Activated gamma-delta T cell treated with Interleukin-2 at 50 U/mL for 16 hours (primary cell): ENCODE measurements around the gene CAPNS2.
"Not testable (repeated sequence)": the region's sequence is repeated elsewhere in the genome, so short reads cannot be mapped to it uniquely, and the experiment has no call there.

Source experiments
- DNase-seq: peaks from one replicate; pipeline ENCODE4 v3.0.0-alpha.2; 2020

Gene CAPNS2

DNA sequence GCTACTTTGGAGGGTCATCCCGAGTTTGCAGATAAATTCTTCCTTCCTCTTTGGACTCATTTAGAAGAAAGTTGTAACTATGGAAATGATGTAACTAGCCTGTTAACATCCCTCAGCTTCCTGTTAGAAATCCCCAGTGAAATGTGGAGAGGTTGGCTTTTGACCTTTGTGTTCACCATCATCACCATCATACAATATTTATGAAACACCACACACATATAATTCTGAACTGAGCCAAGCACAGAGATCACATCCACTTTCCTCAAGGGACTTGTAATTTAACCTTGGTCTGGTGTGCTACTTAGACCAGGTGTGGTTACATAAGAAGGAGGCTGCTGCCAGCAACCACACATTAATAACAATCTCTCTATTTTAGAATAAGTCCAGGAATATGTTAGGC, 2.5 kb downstream of the CAPNS2 start:
- no peak for DNase-seq

GRCh38 chr16:55570159-55570558, 3.7 kb downstream of the CAPNS2 start:
- no peak for DNase-seq

- no peak for DNase-seq
These were observed 4.9 kb downstream of the CAPNS2 start for GRCh38 chr16:55571191-55571897.

- DNase-seq: no peak
These were observed 6.0 kb downstream of the CAPNS2 start for GRCh38 chr16:55572439-55572838.

DNA sequence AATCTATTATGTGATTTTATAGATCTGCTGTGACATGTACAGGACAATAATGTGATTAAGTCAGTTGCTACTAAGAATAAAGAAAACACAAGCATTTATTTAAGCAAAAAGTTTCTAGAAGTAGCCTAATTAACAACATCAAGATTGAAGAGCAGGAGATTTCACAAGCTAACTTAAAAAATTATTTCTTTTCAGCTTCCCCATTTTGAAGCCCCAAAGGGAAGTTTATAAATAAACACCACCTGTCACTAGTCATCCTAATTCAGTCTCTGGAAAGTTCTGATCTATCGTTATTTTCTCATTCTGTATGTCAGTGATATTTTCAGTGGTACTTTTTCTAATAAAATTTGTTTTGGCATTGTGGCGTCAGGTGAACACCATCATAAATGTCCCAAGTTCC, 8.3 kb downstream of the CAPNS2 start:
- no peak for DNase-seq

- DNase-seq: no peak
These were observed 9.0 kb downstream of the CAPNS2 start for GRCh38 chr16:55575496-55575895.

GRCh38 chr16:55576384-55576783, 9.9 kb downstream of the CAPNS2 start:
- no peak for DNase-seq

- DNase-seq: no peak
These were observed 11.4 kb downstream of the CAPNS2 start for GRCh38 chr16:55577887-55578286.

DNA sequence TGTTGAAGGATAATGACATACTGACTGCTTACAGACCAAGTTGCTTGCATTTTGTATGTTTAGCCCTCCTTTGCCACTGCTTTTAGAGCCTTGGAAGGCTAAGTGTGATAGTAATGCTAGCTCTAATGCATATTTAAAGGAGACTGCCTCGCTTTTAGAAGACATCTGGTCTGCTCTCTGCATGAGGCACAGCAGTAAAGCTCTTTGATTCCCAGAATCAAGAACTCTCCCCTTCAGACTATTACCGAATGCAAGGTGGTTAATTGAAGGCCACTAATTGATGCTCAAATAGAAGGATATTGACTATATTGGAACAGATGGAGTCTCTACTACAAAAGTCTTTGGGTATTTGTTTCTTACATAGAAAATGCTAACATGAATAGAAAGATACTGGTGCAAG, 19.1 kb downstream of the CAPNS2 start:
- DNase-seq: no peak

- DNase-seq: no peak
These were observed 22.3 kb downstream of the CAPNS2 start for GRCh38 chr16:55588799-55589198.

- no peak for DNase-seq
These were observed 25.8 kb downstream of the CAPNS2 start for GRCh38 chr16:55592306-55592705.

DNA sequence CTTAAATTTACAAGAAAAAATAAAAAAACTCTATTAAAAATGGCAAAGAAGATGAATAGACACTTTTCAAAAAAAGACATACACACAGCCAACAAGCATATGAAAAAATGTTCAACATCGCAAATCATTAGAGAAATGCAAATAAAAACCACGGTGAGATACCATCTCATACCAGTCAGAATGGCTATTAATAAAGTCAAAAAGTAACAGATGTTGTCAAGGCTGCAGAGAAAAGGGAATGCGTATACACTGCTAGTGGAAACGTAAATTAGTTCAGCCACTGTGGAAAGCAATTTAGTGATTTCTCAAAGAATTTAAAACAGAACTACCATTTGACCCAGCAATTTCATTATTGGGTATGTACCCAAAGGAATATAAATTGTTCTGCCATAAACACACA, 31.4 kb downstream of the CAPNS2 start:
- no peak for DNase-seq

DNA sequence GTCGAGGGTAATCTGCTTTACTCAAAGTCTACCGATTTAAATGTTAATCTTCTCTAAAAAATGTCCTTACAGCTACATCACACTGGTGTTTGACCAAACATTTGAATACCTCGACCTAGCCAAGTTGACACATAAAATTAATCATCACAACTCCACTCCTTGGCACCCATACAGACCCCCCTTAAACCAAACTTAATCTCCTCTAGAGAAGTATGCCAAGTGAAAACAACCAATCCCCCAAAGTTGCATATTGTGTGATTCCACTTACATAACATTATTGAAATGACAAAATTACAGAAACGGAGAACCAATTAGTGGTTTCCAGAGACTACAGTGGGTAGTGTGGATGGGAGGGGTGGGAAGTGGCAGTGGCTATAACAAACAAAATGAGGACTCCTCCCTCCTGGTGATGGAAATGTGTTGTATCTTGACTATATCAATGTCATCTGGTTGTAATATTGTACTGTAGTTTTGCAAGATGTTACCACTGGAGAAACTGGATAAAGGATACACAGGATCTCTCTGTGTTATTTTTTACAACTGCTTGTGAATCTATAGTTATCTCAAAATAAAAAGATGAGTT, 39.4 kb downstream of the CAPNS2 start:
- no peak for DNase-seq

DNA sequence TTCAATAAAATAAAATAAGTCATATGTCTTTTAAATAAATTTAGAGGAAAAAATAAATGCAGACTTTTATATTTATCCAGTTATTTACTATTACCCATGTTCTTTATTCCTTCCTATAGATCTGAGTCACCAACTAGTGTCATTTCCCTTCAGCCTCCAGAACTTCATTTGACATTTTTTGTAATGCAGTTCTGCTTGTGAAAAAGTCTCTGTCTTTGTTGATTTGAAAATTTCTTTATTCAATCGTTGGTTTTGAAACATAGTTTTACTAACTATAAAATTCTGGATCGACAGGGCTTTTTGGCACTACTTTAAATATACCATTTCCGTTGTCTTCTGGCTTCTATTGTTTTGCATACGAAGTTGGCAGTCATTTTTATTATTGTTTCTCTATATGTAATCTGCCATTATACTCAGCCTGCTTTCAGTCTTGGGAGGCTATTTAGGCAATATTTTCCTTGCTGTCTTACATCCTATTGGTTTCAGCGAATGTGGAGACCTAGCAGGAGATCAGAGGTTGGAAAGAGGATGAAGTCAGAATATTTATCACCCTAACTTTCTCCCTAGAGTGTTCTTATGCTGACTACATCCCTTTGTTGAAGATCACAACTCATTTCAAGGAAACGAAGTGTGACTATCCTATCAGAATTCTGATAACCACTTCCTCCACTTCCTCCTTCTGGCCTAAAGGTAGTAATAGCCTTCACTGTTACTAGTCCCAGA, 47.3 kb downstream of the CAPNS2 start:
- DNase-seq: no peak

- DNase-seq: no peak
These were observed 48.6 kb downstream of the CAPNS2 start for GRCh38 chr16:55615071-55615470.

DNA sequence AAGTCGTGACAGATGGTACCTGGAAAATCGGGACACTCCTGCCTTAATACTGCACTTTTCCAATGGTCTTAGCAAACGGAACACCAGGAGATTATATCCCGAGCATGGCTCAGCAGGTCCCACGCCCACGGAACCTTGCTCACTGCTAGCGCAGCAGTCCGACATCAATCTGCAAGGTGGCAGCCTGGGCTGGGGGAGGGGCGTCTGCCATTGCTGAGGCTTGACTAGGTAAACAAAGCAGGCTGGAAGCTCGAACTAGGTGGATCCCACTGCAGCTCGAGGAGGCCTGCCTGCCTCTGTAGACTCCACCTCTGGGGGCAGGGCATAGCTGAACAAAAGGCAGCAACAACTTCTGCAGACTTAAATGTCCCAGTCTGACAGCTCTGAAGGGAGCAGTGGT, 49.2 kb downstream of the CAPNS2 start:
- not testable (repeated sequence) for DNase-seq
